ENCODE measurements around the gene FMN2.

DNA sequence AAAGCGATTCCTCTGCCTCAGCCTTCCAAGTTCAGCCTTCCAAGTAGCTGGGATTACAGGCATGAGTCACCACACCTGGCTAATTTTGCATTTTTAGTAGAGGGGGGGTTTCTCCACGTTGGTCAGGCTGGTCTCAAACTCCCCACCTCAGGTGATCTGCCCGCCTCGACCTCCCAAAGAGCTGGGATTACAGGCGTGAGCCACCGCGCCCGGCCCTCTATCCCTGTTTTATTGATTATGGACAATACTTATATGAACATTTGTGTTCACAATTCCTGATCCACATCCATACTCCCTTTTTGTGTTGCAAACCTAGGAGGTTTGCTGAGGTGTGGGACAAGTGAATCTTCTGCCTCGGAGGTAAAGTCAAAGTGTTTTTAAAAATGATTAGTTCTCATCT is 275.0 kb downstream of the FMN2 start:
- TF ChIP-seq, protein P1, sequence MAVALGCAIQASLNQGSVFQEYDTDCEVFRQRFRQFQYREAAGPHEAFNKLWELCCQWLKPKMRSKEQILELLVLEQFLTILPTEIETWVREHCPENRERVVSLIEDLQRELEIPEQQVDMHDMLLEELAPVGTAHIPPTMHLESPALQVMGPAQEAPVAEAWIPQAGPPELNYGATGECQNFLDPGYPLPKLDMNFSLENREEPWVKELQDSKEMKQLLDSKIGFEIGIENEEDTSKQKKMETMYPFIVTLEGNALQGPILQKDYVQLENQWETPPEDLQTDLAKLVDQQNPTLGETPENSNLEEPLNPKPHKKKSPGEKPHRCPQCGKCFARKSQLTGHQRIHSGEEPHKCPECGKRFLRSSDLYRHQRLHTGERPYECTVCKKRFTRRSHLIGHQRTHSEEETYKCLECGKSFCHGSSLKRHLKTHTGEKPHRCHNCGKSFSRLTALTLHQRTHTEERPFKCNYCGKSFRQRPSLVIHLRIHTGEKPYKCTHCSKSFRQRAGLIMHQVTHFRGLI (tag by site-specific recombination; IDR thresholded peaks at IDR 0.05) = no peak
- TF ChIP-seq ZNF777 (tag by site-specific recombination; IDR thresholded peaks at IDR 0.05; ENCODE audit: borderline replicate concordance) (no peak), PATZ1 (tag by site-specific recombination; IDR thresholded peaks at IDR 0.05) (no peak), HOXC10 (CRISPR knock-in tag; IDR thresholded peaks at IDR 0.05) (no peak), ZNF701 (tag by site-specific recombination; IDR thresholded peaks at IDR 0.05) (no peak), ZNF660 (tag by site-specific recombination; IDR thresholded peaks at IDR 0.05) (no peak)
- TF ChIP-seq, protein P2, sequence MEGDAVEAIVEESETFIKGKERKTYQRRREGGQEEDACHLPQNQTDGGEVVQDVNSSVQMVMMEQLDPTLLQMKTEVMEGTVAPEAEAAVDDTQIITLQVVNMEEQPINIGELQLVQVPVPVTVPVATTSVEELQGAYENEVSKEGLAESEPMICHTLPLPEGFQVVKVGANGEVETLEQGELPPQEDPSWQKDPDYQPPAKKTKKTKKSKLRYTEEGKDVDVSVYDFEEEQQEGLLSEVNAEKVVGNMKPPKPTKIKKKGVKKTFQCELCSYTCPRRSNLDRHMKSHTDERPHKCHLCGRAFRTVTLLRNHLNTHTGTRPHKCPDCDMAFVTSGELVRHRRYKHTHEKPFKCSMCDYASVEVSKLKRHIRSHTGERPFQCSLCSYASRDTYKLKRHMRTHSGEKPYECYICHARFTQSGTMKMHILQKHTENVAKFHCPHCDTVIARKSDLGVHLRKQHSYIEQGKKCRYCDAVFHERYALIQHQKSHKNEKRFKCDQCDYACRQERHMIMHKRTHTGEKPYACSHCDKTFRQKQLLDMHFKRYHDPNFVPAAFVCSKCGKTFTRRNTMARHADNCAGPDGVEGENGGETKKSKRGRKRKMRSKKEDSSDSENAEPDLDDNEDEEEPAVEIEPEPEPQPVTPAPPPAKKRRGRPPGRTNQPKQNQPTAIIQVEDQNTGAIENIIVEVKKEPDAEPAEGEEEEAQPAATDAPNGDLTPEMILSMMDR (tag by site-specific recombination; IDR thresholded peaks at IDR 0.05) = no peak
- TF ChIP-seq, protein P3, sequence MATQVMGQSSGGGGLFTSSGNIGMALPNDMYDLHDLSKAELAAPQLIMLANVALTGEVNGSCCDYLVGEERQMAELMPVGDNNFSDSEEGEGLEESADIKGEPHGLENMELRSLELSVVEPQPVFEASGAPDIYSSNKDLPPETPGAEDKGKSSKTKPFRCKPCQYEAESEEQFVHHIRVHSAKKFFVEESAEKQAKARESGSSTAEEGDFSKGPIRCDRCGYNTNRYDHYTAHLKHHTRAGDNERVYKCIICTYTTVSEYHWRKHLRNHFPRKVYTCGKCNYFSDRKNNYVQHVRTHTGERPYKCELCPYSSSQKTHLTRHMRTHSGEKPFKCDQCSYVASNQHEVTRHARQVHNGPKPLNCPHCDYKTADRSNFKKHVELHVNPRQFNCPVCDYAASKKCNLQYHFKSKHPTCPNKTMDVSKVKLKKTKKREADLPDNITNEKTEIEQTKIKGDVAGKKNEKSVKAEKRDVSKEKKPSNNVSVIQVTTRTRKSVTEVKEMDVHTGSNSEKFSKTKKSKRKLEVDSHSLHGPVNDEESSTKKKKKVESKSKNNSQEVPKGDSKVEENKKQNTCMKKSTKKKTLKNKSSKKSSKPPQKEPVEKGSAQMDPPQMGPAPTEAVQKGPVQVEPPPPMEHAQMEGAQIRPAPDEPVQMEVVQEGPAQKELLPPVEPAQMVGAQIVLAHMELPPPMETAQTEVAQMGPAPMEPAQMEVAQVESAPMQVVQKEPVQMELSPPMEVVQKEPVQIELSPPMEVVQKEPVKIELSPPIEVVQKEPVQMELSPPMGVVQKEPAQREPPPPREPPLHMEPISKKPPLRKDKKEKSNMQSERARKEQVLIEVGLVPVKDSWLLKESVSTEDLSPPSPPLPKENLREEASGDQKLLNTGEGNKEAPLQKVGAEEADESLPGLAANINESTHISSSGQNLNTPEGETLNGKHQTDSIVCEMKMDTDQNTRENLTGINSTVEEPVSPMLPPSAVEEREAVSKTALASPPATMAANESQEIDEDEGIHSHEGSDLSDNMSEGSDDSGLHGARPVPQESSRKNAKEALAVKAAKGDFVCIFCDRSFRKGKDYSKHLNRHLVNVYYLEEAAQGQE (tag by site-specific recombination; IDR thresholded peaks at IDR 0.05) = no peak
- TF ChIP-seq, protein P4, sequence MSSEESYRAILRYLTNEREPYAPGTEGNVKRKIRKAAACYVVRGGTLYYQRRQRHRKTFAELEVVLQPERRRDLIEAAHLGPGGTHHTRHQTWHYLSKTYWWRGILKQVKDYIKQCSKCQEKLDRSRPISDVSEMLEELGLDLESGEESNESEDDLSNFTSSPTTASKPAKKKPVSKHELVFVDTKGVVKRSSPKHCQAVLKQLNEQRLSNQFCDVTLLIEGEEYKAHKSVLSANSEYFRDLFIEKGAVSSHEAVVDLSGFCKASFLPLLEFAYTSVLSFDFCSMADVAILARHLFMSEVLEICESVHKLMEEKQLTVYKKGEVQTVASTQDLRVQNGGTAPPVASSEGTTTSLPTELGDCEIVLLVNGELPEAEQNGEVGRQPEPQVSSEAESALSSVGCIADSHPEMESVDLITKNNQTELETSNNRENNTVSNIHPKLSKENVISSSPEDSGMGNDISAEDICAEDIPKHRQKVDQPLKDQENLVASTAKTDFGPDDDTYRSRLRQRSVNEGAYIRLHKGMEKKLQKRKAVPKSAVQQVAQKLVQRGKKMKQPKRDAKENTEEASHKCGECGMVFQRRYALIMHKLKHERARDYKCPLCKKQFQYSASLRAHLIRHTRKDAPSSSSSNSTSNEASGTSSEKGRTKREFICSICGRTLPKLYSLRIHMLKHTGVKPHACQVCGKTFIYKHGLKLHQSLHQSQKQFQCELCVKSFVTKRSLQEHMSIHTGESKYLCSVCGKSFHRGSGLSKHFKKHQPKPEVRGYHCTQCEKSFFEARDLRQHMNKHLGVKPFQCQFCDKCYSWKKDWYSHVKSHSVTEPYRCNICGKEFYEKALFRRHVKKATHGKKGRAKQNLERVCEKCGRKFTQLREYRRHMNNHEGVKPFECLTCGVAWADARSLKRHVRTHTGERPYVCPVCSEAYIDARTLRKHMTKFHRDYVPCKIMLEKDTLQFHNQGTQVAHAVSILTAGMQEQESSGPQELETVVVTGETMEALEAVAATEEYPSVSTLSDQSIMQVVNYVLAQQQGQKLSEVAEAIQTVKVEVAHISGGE (tag by site-specific recombination; conservative IDR thresholded peaks at IDR 0.05; ENCODE audit: low read depth) = no peak
- TF ChIP-seq, protein P5, sequence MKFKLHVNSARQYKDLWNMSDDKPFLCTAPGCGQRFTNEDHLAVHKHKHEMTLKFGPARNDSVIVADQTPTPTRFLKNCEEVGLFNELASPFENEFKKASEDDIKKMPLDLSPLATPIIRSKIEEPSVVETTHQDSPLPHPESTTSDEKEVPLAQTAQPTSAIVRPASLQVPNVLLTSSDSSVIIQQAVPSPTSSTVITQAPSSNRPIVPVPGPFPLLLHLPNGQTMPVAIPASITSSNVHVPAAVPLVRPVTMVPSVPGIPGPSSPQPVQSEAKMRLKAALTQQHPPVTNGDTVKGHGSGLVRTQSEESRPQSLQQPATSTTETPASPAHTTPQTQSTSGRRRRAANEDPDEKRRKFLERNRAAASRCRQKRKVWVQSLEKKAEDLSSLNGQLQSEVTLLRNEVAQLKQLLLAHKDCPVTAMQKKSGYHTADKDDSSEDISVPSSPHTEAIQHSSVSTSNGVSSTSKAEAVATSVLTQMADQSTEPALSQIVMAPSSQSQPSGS (tag by site-specific recombination; IDR thresholded peaks at IDR 0.05; ENCODE audit: low read depth) = no peak
